GM23248 (cell line): ENCODE results near the gene PTPRD. TPM values are rescaled to one million over a fixed set of nuclear protein-coding genes. Genes with fewer than 3 reads are reported as not detected.

ENCODE experiments used
- DNase-seq: peaks from one replicate; pipeline ENCODE4 v3.0.0-alpha.2; 2015
- H2AFZ ChIP-seq: fragments of 200-600 bp; sonication (generic); 2 replicates; pipeline ENCODE4 v1.6.1; 2016; ENCODE audit warnings: antibody characterized with exemption
- H3F3A ChIP-seq: fragments of 200-600 bp; sonication (generic); 2 replicates; pipeline ENCODE4 v1.6.1; 2016; ENCODE audit warnings: mild to moderate bottlenecking, antibody characterized with exemption, mixed run types; ENCODE audit not compliant: insufficient read depth
- H3K27ac ChIP-seq: fragments of 200-600 bp; sonication (generic); 2 replicates; pipeline ENCODE4 v1.5.1; 2016; ENCODE audit warnings: mild to moderate bottlenecking
- H3K27me3 ChIP-seq: fragments of 200-600 bp; sonication (generic); replicated peaks from 2 replicates; pipeline ENCODE4 v1.6.1; 2016; ENCODE audit warnings: mild to moderate bottlenecking; ENCODE audit not compliant: insufficient read depth
- H3K36me3 ChIP-seq: fragments of 200-600 bp; sonication (generic); 2 replicates; pipeline ENCODE4 v1.6.1; 2016; ENCODE audit warnings: low read depth, mild to moderate bottlenecking
- H3K4me1 ChIP-seq: fragments of 200-600 bp; sonication (generic); 2 replicates; pipeline ENCODE4 v1.6.1; 2016; ENCODE audit warnings: mild to moderate bottlenecking; ENCODE audit not compliant: insufficient read depth
- H3K4me2 ChIP-seq: fragments of 200-600 bp; sonication (generic); one replicate; pipeline ENCODE4 v1.6.1; 2016; ENCODE audit warnings: mild to moderate bottlenecking; ENCODE audit not compliant: unreplicated experiment
- H3K4me3 ChIP-seq: fragments of 200-600 bp; sonication (generic); 2 replicates; pipeline ENCODE4 v1.5.1; 2016; ENCODE audit warnings: mild to moderate bottlenecking
- H3K79me2 ChIP-seq: fragments of 200-600 bp; sonication (generic); 2 replicates; pipeline ENCODE4 v1.6.1; 2016; ENCODE audit warnings: mild to moderate bottlenecking; ENCODE audit not compliant: insufficient read depth
- H3K9ac ChIP-seq: fragments of 200-600 bp; sonication (generic); 2 replicates; pipeline ENCODE4 v1.6.1; 2016; ENCODE audit warnings: mild to moderate bottlenecking
- H3K9me2 ChIP-seq: fragments of 200-600 bp; sonication (generic); 2 replicates; pipeline ENCODE4 v1.6.1; 2016; ENCODE audit warnings: mixed run types, mild to moderate bottlenecking, moderate library complexity; ENCODE audit not compliant: insufficient read depth
- H3K9me3 ChIP-seq: fragments of 200-600 bp; sonication (generic); one replicate; pipeline ENCODE4 v1.6.1; 2017; ENCODE audit warnings: low read depth
- H4K20me1 ChIP-seq: fragments of 200-600 bp; sonication (generic); 2 replicates; pipeline ENCODE4 v1.6.0; 2016; ENCODE audit not compliant: insufficient read depth
- EZH2 ChIP-seq: fragments of 200-600 bp; sonication (generic); IDR thresholded peaks from 2 replicates; pipeline ENCODE4 v1.6.1; 2018; ENCODE audit warnings: antibody characterized with exemption, mild to moderate bottlenecking; ENCODE audit not compliant: insufficient read depth, poor library complexity, severe bottlenecking
- EZH2phosphoT487 ChIP-seq: fragments of 200-600 bp; sonication (generic); IDR thresholded peaks from 2 replicates; pipeline ENCODE4 v1.6.1; 2018; ENCODE audit warnings: antibody characterized with exemption, moderate library complexity, mild to moderate bottlenecking, low read depth; ENCODE audit not compliant: insufficient read depth
- WGBS, 2 experiments: methylation state at CpG; one replicate each; pipeline ENCODE4 v1.1.6; 2015 to 2017; ENCODE audit warnings: low lambda C conversion rate in 2 of 2, low coverage in 1 of 2; ENCODE audit errors: missing lambda C conversion rate in 2 of 2; 5-methylcytosine and 5-hydroxymethylcytosine counted together
- in situ Hi-C: fragments of 300-500 bp; cut with MboI; formaldehyde crosslinking; loops from 2 replicates; pipeline ENCODE4 v1.15.0; 2020
- polyA plus RNA-seq: library from polyadenylated mRNA; unstranded; fragments of >200 nt; fragmentation: Nextera tagmentation; extraction: Ambion mirVana; gene quantifications from 2 replicates; pipeline ENCODE4 v1.2.1, GENCODE V29; 2016
- total RNA-seq: library from RNA; depleted of rRNA; stranded (reverse); fragments of >200 nt; shearing (Covaris generic); gene quantifications from 2 replicates; pipeline ENCODE4 v1.2.3, GENCODE V29; 2014

PTPRD gene
- total and polyA plus RNA-seq, 2 experiments from 2014 or later = 0.05 TPM; not detected in 1

DNA sequence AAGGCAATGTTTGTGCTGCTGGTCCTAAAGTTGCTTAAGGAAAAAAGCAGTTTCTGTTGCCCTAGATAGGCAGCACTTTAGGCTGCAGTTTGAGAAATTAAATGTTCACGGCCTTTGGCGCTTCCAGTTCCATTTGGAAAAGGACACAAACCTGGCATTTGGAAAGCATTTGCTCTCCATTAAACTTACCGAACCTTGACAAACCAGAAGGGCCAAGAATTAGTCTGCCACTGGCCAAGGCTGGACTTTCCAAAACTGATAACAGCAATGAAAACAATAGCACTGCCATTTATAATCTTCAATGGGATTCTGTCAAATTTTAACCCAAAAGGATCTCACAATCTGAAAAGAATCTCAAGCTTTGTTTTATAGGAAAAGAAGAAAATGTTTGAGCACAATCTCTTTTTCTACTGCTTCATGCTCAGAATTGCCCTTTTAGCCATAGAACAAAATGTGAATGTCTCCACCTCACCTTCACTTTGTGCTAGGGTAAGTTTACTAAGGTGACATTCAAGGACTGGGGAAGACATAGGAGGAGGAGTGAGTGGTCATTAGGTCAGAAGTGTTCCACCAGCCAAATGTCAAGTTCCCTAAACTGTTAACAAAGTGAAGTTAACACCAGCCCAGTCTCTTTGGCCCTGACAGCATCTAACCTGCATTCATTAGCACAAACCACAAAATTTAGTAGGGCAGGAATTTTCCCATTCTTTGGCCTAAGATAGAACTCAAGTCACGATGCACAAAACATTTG lies 2229.8 kb downstream of the PTPRD start:
- Histone ChIP-seq H3K27me3 (no peaks in the 10 kb centered on the region), H3K9me2 (no peaks in the 10 kb centered on the region), H3K27ac (no peak overlapping the region), H3F3A (no peaks in the 10 kb centered on the region), H3K4me2 (no peak overlapping the region), H3K79me2 (no peaks in the 10 kb centered on the region), H3K36me3 (no peaks in the 10 kb centered on the region), H2AFZ (no peak overlapping the region), H4K20me1 (no peaks in the 10 kb centered on the region), H3K9me3 (peaks cover 3% of the 10 kb centered on the region), H3K4me3 (no peak overlapping the region), H3K9ac (no peak overlapping the region), H3K4me1 (no peaks in the 10 kb centered on the region)
- WGBS, 2 experiments = 4 to 8% methylated on average over 4 of the region's 4 CpGs
- in situ Hi-C loops = loop anchor here (25.0 kb wide), 1 partner anchor 96 kb away; no protein-coding TSS in a partner anchor
- no peak for DNase-seq
- TF ChIP-seq EZH2phosphoT487 = no peak
- TF ChIP-seq EZH2 = no peak

DNA sequence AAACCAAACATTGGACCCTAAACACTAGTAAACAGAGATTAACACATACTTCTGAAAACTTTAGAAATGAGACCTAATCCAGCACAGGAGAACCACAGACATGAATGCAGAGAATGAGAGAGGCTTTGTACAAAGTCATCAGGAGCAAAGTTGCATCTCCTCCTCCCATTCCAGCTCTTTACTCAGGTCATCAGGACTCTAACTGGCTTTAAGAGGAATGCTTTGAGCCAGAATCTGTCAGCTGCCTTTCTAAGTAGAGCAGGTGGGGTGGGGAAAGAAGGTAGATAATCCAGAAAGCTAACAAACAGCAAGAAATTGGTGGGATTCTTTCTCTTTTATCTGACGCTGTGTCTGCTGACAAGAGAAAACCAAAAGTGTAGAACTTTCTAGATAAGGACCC lies 2230.5 kb downstream of the PTPRD start:
- Histone ChIP-seq H3F3A (no peaks in the 10 kb centered on the region), H3K9me2 (no peaks in the 10 kb centered on the region), H3K4me2 (no peak overlapping the region), H4K20me1 (no peaks in the 10 kb centered on the region), H3K4me3 (no peak overlapping the region), H3K4me1 (no peaks in the 10 kb centered on the region), H3K79me2 (no peaks in the 10 kb centered on the region), H3K9me3 (peaks cover 3% of the 10 kb centered on the region), H2AFZ (no peak overlapping the region), H3K27me3 (no peaks in the 10 kb centered on the region), H3K27ac (no peak overlapping the region), H3K36me3 (no peaks in the 10 kb centered on the region), H3K9ac (no peak overlapping the region)
- TF ChIP-seq EZH2 (no peak), EZH2phosphoT487 (no peak)
- in situ Hi-C loops = loop anchor here (25.0 kb wide), 1 partner anchor 95 kb away; no protein-coding TSS in a partner anchor
- DNase-seq = no peak
- 13 to 25% methylated on average over 1 of the region's 1 CpG for WGBS, 2 experiments

DNA sequence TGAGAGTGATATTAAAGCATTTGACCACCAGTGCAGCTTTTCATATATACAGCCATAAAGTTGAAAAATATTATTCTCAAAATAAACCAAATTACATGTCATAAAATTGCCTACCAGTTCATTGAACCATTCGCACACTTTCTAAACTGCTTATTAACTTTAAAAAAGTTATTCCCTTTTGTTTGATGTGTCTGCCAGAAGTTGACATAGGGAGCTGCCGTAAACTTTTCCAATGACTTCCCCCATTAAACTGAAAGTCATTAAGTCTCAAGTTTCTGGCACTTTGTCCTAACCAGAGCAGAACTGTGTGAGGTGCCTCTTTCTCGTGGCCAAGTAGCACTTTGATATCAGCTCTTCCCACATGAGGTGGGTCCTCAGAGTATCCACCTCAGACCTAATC lies 2231.2 kb downstream of the PTPRD start:
- Histone ChIP-seq H2AFZ (no peak overlapping the region), H3K27me3 (no peaks in the 10 kb centered on the region), H3K9me2 (no peaks in the 10 kb centered on the region), H3K9ac (no peak overlapping the region), H3K4me2 (no peak overlapping the region), H3F3A (no peaks in the 10 kb centered on the region), H3K79me2 (no peaks in the 10 kb centered on the region), H4K20me1 (no peaks in the 10 kb centered on the region), H3K36me3 (no peaks in the 10 kb centered on the region), H3K4me1 (no peaks in the 10 kb centered on the region), H3K9me3 (peaks cover 3% of the 10 kb centered on the region), H3K4me3 (no peak overlapping the region), H3K27ac (no peak overlapping the region)
- TF ChIP-seq EZH2 (no peak), EZH2phosphoT487 (no peak)
- DNase-seq = no peak
- 13 to 14% methylated on average over 3 of the region's 3 CpGs for WGBS, 2 experiments
- in situ Hi-C loops = loop anchor here (25.0 kb wide), 1 partner anchor 94 kb away; no protein-coding TSS in a partner anchor

DNA sequence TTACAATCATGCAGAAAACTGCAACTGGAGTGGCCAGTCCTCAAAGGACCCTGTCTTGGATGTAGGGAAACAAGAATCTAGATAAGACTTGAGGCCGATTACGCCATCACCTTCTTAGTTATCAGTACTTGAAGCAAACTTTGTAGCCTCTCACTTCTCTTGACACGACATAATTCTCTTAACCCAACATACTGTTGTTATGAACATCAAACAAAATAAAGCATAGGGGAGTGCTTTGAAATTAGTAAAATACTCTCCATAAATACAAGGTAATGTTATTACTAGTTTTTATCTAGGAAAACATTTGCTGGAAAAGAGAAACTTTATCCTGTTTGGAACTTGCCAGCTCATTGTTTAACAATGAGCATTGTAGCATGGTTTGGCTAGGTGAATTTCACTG lies 2238.3 kb downstream of the PTPRD start:
- Histone ChIP-seq H3K4me1 (no peaks in the 10 kb centered on the region), H3K9me2 (no peaks in the 10 kb centered on the region), H3K4me3 (no peak overlapping the region), H4K20me1 (no peaks in the 10 kb centered on the region), H3K4me2 (no peak overlapping the region), H3K79me2 (no peaks in the 10 kb centered on the region), H3K36me3 (no peaks in the 10 kb centered on the region), H3K27ac (no peak overlapping the region), H3F3A (no peaks in the 10 kb centered on the region), H3K27me3 (no peaks in the 10 kb centered on the region), H2AFZ (no peak overlapping the region), H3K9ac (no peak overlapping the region), H3K9me3 (peaks cover 3% of the 10 kb centered on the region)
- 24 to 32% methylated on average over 3 of the region's 3 CpGs for WGBS, 2 experiments
- in situ Hi-C loops = no loop called here
- no peak for DNase-seq
- TF ChIP-seq EZH2 (no peak), EZH2phosphoT487 (no peak)

DNA sequence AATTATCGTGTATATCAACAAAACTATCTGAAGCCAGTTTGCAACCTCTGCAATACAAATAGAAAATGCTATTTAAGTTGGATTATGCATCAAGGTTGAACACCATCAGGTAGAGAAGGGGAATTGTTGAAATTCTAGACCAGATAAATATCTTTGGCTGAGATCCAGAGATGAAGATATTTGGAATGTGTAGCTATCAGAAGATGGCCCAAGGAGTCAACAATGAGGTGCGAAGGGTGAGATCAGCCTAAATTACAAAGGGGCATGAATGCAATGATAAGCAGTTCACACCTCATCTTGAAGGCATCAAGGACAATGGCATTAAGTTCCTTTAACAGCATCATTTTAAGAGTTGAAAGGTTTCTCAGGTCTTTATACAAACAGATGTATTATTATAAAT lies 2241.1 kb downstream of the PTPRD start:
- Histone ChIP-seq H3K79me2 (no peaks in the 10 kb centered on the region), H4K20me1 (no peaks in the 10 kb centered on the region), H3K9me3 (no peaks in the 10 kb centered on the region), H2AFZ (no peak overlapping the region), H3F3A (no peaks in the 10 kb centered on the region), H3K4me2 (no peak overlapping the region), H3K9ac (no peak overlapping the region), H3K4me3 (no peak overlapping the region), H3K36me3 (no peaks in the 10 kb centered on the region), H3K27ac (no peak overlapping the region), H3K9me2 (no peaks in the 10 kb centered on the region), H3K27me3 (no peaks in the 10 kb centered on the region), H3K4me1 (no peaks in the 10 kb centered on the region)
- TF ChIP-seq EZH2 (no peak), EZH2phosphoT487 (no peak)
- in situ Hi-C loops = no loop called here
- WGBS, 2 experiments = 40 to 41% methylated on average over 2 of the region's 2 CpGs
- DNase-seq = no peak
